GM21576 (cell line): Measurements from ENCODE around the gene OR11H7.
"Not testable (repeated sequence)": the region's sequence is repeated elsewhere in the genome, so short reads cannot be mapped to it uniquely, and the experiment has no call there.

ENCODE experiments used
- ATAC-seq: cut with Tn5 transposase; IDR thresholded peaks from one replicate; pipeline ENCODE4 v1.9.1; 2021; ENCODE audit warnings: mild to moderate bottlenecking, moderate library complexity; ENCODE audit not compliant: unreplicated experiment

Gene OR11H7

DNA sequence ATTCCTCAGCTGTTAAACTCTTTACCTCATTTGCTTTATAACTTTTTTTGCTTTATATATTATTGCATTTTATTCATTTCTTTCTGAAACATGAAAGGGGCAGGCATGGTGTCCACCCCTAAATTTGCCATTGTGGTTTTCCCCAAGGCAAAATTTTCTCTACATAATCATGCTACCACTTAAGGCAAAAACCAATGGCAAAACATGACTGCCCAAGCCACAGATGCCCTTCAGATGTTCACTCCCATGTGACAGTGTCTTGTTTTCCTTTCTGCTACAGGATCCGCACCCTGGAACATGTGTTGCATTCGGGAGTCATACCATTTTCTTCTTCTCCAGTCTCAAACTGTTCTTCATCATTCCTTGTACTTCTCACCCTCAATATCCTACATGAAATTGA, 48.6 kb downstream of the OR11H7 start:
- ATAC-seq = no peak

DNA sequence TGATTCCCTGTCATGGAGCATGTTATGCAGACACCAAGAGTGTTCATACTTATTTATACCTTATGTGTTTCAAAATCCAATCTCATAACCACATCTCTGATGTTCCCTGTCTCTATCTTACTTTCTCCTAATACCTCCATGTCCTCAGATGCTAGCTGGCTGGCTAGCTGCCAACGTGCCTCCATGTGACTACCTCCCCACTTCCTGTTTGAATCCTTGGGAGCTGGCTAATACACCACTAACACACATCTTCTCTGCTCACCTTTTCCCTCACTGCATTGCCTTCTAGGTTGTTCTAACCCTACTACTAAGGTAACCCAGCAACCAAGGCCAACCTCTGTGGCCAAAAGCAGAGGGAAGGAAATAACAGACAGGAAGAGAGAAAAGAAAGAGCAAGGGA, 49.6 kb downstream of the OR11H7 start:
- no peak for ATAC-seq

DNA sequence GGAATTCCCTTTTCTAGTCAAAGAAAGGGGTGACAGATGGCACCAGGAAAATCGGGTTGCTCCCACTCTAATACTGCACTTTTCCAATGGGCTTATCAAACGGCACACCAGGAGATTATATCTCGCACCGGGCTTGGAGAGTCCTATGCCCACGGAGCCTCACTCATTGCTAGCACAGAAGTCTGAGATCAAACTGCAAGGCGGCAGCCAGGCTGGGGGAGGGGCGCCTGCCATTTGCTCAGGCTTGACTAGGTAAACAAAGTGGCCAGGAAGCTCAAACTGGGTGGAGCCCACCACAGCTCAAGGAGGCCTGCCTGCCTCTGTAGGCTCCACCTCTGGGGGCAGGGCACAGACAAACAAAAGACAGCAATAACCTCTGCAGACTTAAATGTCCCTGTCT, 51.5 kb downstream of the OR11H7 start:
- ATAC-seq = not testable (repeated sequence)
